ENCODE measurements around the gene TEX52. TPM values are rescaled to one million over a fixed set of nuclear protein-coding genes. Genes with fewer than 3 reads are reported as not detected.
A peak's percentile ranks its signal among the peaks of the same experiment; 100 is the strongest.

The TEX52 gene
- total RNA-seq, result not detected

GRCh38 chr12:2857021-2857431 is at the start of gene TEX52:
Gene TEX52 (minus strand): TSS chr12:2857039. CDS start chr12:2857026, 13 bp downstream.
- Histone ChIP-seq H3K36me3 (replicated peaks in 1 of 2; ENCODE audit: insufficient read depth in 1 of 2, low read depth in 2 of 2) (no peaks in the 10 kb centered on the region), H3K9me3 (no peaks in the 10 kb centered on the region), H3K27me3 (no peaks in the 10 kb centered on the region), H3K4me3 (no peak within 1 kb of the TSS), H3K27ac (no peak within 1 kb of the TSS), H3K4me1 (peaks cover 10% of the 10 kb centered on the region)
- WGBS, 2 donors, result 38 to 61% methylated on average over 3 of the region's 3 CpGs
- DNase-seq (no peak), ATAC-seq (no peak)
- TF ChIP-seq POLR2A (IDR thresholded peaks at IDR 0.05) (no peak), CTCF (IDR thresholded peaks at IDR 0.05) (no peak)
- intact Hi-C loops (cut with DNase I), result no loop called here

DNA sequence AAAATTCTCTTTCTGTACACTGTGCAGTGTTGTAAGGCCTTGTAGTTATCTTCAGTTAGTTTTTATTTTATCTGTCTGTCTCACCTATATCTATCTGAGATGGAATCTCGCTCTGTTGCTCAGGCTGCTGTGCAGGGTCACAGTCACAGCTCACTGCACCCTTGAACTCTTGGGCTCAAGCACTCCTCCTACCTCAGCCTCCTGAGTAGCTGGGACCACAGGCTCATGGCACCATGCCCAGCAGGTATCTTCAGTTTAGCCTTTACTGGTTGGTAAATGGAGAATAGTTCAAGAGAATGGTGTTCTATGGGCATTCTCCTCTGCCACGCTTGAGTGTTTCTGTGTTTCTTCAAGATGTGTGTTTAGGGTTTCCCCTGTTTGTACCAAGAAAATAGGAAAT is 47.4 kb upstream of the TEX52 start:
- DNase-seq, result no peak
- Histone ChIP-seq H3K27me3 (no peaks in the 10 kb centered on the region), H3K9me3 (no peaks in the 10 kb centered on the region), H3K27ac (no peak overlapping the region), H3K36me3 (replicated peaks in 1 of 2; ENCODE audit: insufficient read depth in 1 of 2, low read depth in 2 of 2) (no peaks in the 10 kb centered on the region), H3K4me1 (peaks cover 13% of the 10 kb centered on the region), H3K4me3 (no peak overlapping the region)
- no peak for ATAC-seq
- TF ChIP-seq CTCF (IDR thresholded peaks at IDR 0.05), result no peak
- no peak for TF ChIP-seq POLR2A (IDR thresholded peaks at IDR 0.05)
- 94 to 96% methylated on average over 2 of the region's 2 CpGs for WGBS, 2 donors
- intact Hi-C loops (cut with DNase I), result no loop called here

DNA sequence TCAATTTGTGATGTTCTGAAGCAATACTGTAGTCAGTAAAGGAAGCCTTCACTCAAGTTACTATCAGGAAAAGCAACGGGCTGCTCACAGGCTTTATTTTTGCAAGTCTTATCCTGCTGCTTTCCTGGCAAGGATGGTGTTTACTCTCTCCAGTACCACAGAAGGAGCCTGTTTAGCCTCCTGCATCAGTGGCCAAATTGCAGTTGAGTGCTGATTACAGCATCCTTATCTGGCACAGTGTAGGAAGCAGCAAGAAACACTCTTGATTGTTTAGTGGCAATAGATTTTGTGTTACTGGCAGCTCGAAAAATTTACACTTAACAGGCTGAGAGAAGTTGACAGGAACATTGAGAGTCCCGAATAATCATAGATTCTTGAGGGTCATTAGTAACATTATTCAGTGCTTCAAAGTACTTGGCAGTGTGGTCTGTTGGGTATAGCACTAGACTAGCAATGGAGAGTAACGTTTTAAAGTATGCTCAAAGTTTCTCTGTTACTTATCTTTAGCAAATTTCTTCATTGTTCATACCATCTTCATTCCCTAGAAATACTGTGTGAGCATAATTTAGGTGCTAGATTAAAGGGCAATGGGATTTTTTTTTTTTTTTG is 45.5 kb upstream of the TEX52 start:
- TF ChIP-seq POLR2A (IDR thresholded peaks at IDR 0.05), result no peak
- TF ChIP-seq CTCF (IDR thresholded peaks at IDR 0.05), result no peak
- DNase-seq (peak in 3 of 4 donors; percentile 18 to 46 (median 22)), ATAC-seq (peak; percentile 47)
- Histone ChIP-seq H3K27me3 (no peaks in the 10 kb centered on the region), H3K36me3 (replicated peaks in 1 of 2; ENCODE audit: insufficient read depth in 1 of 2, low read depth in 2 of 2) (no peaks in the 10 kb centered on the region), H3K4me3 (no peak overlapping the region), H3K27ac (no peak overlapping the region), H3K9me3 (no peaks in the 10 kb centered on the region), H3K4me1 (peaks cover 6% of the 10 kb centered on the region)
- 5 to 11% methylated on average over 4 of the region's 4 CpGs for WGBS, 2 donors
- intact Hi-C loops (cut with DNase I), result no loop called here

DNA sequence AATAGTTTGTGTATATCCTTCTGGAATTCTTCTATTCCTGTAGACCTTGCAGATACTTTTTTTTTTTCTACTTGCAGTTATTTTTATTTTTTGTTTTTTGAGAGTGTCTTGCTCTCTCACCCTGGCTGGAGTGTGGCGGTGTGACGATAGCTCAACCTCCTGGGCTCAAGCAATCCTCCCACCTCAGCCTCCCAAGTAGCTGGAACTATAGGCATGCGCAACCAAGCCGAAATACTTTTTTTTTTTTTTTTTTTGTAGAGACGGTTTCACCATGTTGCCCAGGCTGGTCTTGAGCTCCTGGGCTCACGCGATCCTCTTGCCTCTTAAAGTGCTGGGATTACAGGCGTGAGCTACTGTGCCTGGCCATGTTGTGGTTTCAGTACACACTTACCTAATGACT is 43.8 kb upstream of the TEX52 start:
- H3K4me3 ChIP-seq, result no peak overlapping the region
- no peaks in the 10 kb centered on the region for H3K27me3 ChIP-seq
- no peaks in the 10 kb centered on the region for H3K9me3 ChIP-seq
- DNase-seq, result no peak
- 94 to 95% methylated on average over 8 of the region's 8 CpGs for WGBS, 2 donors
- intact Hi-C loops (cut with DNase I), result no loop called here
- no peak overlapping the region for H3K27ac ChIP-seq
- H3K4me1 ChIP-seq, result peaks cover 5% of the 10 kb centered on the region
- TF ChIP-seq CTCF (IDR thresholded peaks at IDR 0.05) (no peak), POLR2A (IDR thresholded peaks at IDR 0.05) (no peak)
- H3K36me3 ChIP-seq (replicated peaks in 1 of 2; ENCODE audit: insufficient read depth in 1 of 2, low read depth in 2 of 2), result no peaks in the 10 kb centered on the region
- ATAC-seq, result no peak

- Histone ChIP-seq H3K4me3 (no peak overlapping the region), H3K27ac (no peak overlapping the region), H3K27me3 (no peaks in the 10 kb centered on the region), H3K9me3 (no peaks in the 10 kb centered on the region), H3K4me1 (peaks cover 5% of the 10 kb centered on the region), H3K36me3 (replicated peaks in 1 of 2; ENCODE audit: insufficient read depth in 1 of 2, low read depth in 2 of 2) (no peaks in the 10 kb centered on the region)
- TF ChIP-seq CTCF (IDR thresholded peaks at IDR 0.05) (no peak), POLR2A (IDR thresholded peaks at IDR 0.05) (no peak)
- DNase-seq (no peak), ATAC-seq (no peak)
- WGBS, 2 donors, result 95 to 100% methylated on average over 5 of the region's 5 CpGs
- intact Hi-C loops (cut with DNase I), result no loop called here
Observed at GRCh38 chr12:2897418-2897817, 40.6 kb upstream of the TEX52 start.
